Activated CD8-positive, alpha-beta memory T cell treated with anti-CD3 and anti-CD28 coated beads for 1 hour (primary cell): ENCODE results near the gene TMEM115.
"Not testable (repeated sequence)": the region's sequence is repeated elsewhere in the genome, so short reads cannot be mapped to it uniquely, and the experiment has no call there.

Source experiments
- DNase-seq, 2 donors: peaks; one replicate each; pipeline ENCODE4 v3.0.0-alpha.2; 2020; ENCODE audit warnings: low read depth in 1 of 2; ENCODE audit errors: extremely low read depth in 1 of 2

Gene TMEM115

GRCh38 chr3:50319181-50319893 is 40.0 kb downstream of the TMEM115 start:
- no peak for DNase-seq

- DNase-seq, result no peak
Observed at GRCh38 chr3:50318615-50319014, 40.7 kb downstream of the TMEM115 start.

GRCh38 chr3:50318163-50318562 is 41.2 kb downstream of the TMEM115 start:
- no peak for DNase-seq

GRCh38 chr3:50317300-50317699 is 42.0 kb downstream of the TMEM115 start:
- DNase-seq, result no peak

GRCh38 chr3:50316657-50317242 is 42.6 kb downstream of the TMEM115 start:
- peak; percentile 57 to 61 for DNase-seq

GRCh38 chr3:50314816-50315215 is 44.5 kb downstream of the TMEM115 start:
- DNase-seq, result no peak

- no peak for DNase-seq
Observed at GRCh38 chr3:50314342-50314741, 45.0 kb downstream of the TMEM115 start.

- DNase-seq, result not testable (repeated sequence)
Observed at GRCh38 chr3:50312041-50312440, 47.3 kb downstream of the TMEM115 start.
